ENCODE results near the gene HES3. TPM values are rescaled to one million over a fixed set of nuclear protein-coding genes. Genes with fewer than 3 reads are reported as not detected.

Gene HES3
- total and polyA plus RNA-seq, 3 donors from 2014 or later, result not detected

DNA sequence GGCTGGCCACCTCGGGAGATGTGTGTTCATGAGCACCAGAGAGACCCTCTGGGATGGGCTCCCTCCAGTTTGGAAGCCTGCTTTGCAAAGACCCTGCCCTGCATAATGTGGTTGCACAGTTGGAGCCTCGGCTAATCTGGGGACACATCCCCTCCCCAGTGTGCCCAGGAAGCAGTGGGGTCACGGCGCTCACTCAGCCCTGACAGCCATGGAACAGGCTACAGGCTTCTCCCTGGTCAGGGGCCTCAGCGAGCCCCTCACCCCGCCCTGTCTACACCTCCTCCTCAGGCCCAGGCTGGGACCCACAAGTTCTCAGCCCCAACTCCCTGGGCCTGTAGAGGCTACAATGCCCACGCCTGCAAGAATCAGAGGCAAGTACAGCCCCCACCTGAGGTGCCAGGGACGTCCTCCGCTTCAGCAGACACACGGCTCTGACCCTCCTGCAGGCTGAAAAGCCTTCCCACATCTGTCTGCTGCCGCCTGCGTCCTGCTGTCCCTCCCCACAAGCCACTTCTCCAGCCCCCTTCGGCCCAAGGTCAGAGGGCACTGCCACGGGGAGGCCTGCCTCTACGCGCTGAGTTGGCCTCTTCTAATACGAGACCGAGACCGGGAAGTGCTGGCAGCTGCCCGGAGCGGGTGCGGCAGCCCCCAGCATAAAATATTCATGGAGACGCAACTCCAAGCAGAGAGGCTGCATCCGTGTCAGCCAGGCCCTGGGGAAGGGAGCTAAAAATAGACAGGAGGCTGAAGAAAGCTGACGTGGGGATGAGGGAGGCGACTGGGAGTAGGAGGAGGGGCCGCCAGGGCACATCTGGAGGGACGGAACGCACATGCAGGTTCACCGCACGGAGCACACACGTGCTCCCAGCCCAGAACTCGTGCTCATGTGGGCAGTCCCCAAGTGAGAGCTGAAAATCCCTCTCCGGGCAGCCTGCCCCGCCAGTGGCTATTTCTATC lies 32.1 kb downstream of the HES3 start:
- TF ChIP-seq POLR2A (IDR thresholded peaks at IDR 0.05), result no peak
- TF ChIP-seq, protein P1, sequence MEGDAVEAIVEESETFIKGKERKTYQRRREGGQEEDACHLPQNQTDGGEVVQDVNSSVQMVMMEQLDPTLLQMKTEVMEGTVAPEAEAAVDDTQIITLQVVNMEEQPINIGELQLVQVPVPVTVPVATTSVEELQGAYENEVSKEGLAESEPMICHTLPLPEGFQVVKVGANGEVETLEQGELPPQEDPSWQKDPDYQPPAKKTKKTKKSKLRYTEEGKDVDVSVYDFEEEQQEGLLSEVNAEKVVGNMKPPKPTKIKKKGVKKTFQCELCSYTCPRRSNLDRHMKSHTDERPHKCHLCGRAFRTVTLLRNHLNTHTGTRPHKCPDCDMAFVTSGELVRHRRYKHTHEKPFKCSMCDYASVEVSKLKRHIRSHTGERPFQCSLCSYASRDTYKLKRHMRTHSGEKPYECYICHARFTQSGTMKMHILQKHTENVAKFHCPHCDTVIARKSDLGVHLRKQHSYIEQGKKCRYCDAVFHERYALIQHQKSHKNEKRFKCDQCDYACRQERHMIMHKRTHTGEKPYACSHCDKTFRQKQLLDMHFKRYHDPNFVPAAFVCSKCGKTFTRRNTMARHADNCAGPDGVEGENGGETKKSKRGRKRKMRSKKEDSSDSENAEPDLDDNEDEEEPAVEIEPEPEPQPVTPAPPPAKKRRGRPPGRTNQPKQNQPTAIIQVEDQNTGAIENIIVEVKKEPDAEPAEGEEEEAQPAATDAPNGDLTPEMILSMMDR (IDR thresholded peaks at IDR 0.05), result no peak
- Histone ChIP-seq H3K27ac (peak overlapping the region; percentile 18 to 76), H3K27me3 (no peaks in the 10 kb centered on the region), H3K9me3 (no peaks in the 10 kb centered on the region), H3K36me3 (ENCODE audit: low read depth, missing control alignments) (no peaks in the 10 kb centered on the region), H3K4me3 (no peak overlapping the region), H3K4me1 (peaks cover 15% of the 10 kb centered on the region)
- intact Hi-C loops (cut with DNase I; ENCODE audit: low total_unique reads), result no loop called here
- DNase-seq, result peak; percentile 78
- 34 to 79% methylated on average over 24 to 35 of the region's 35 CpGs for WGBS, 2 donors

DNA sequence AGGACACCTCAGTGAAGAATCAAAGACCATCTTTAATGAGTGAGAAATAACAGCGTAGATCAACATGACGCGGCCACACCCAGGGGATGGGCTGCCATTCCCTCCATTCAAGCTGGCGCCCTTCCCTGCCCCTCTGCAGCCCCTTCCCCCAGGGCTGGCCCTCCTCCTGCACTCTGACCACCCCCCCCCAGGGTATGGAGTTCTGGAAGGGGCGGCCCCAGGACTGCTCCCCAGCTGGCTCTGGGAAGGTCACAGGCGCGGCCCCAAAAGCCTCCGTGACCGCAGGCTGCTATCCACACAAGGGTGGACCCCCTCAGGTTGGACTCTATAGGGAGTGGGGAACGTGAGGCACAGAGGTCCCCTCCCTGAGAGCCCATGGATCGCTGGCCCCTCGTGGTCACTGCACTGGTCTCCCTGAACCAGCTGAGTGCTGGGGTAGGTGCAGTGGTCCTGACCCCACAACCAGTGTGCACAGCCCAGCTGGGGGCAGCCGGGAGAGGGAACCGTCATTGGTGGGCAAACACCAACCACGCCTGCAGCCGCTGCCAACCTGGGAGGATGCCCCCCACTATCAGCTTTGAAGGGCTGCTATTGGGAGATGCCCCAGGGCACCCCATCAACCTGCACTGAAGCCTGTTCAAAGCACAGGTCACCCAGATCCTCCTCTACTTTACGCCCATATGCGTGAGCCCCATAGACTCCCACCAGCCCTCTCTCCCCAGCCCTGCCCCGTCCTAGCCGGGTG lies 33.0 kb downstream of the HES3 start:
- Histone ChIP-seq H3K9me3 (no peaks in the 10 kb centered on the region), H3K4me3 (no peak overlapping the region), H3K4me1 (peaks cover 15% of the 10 kb centered on the region), H3K27ac (no peak overlapping the region), H3K27me3 (no peaks in the 10 kb centered on the region), H3K36me3 (ENCODE audit: low read depth, missing control alignments) (no peaks in the 10 kb centered on the region)
- TF ChIP-seq POLR2A (IDR thresholded peaks at IDR 0.05), result no peak
- TF ChIP-seq, protein P1 (IDR thresholded peaks at IDR 0.05), result no peak
- DNase-seq, result no peak
- intact Hi-C loops (cut with DNase I; ENCODE audit: low total_unique reads), result no loop called here
- 92 to 93% methylated on average over 8 to 20 of the region's 20 CpGs for WGBS, 2 donors

DNA sequence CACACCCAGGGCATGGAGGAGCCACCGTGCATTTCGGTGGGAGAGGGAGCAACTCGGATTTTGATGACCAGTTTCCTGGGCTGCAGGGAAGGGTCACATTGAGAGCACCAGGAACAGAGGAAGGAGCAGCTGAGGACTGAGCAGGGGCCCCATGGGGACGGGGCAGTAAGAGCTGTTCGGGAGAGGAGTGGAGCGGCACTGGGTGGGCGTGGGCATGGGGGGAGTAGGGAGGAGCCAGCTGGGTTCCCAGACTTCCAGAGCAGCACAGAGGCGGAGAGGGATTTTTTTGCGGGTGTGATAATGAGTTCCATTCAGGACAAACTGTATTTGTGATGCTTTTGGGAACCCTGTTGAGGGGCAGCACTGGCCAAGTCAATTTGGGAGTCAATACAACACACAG lies 34.3 kb downstream of the HES3 start:
- Histone ChIP-seq H3K27ac (no peak overlapping the region), H3K27me3 (no peaks in the 10 kb centered on the region), H3K9me3 (no peaks in the 10 kb centered on the region), H3K4me1 (peaks cover 15% of the 10 kb centered on the region), H3K4me3 (no peak overlapping the region), H3K36me3 (ENCODE audit: low read depth, missing control alignments) (no peaks in the 10 kb centered on the region)
- no peak for DNase-seq
- TF ChIP-seq, protein P1 (IDR thresholded peaks at IDR 0.05), result no peak
- no peak for TF ChIP-seq POLR2A (IDR thresholded peaks at IDR 0.05)
- intact Hi-C loops (cut with DNase I; ENCODE audit: low total_unique reads), result no loop called here
- WGBS, 2 donors, result 83 to 87% methylated on average over 9 of the region's 9 CpGs

DNA sequence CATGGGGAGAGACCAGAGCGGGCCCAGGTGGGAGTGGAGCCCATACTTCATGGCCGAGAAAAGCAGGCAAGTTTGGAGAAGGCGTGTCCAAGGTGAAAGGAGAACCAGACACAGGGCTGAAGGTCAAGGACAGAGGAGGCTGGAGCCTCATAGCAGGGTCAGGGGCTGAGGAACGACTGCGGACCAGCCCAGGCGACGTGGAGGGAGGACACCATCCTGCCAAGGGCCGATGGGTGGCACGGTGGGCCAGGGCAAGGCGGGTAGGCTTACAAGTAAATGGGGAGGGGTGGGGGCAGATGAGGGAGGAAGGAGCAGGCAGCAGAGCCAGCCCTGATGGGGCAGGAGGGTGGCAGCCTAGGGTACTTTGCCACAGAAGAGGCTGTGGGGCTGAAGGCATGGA lies 35.1 kb downstream of the HES3 start:
- Histone ChIP-seq H3K27ac (no peak overlapping the region), H3K27me3 (no peaks in the 10 kb centered on the region), H3K4me3 (no peak overlapping the region), H3K9me3 (no peaks in the 10 kb centered on the region), H3K4me1 (peaks cover 15% of the 10 kb centered on the region), H3K36me3 (ENCODE audit: low read depth, missing control alignments) (no peaks in the 10 kb centered on the region)
- intact Hi-C loops (cut with DNase I; ENCODE audit: low total_unique reads), result no loop called here
- TF ChIP-seq, protein P1 (IDR thresholded peaks at IDR 0.05), result no peak
- TF ChIP-seq POLR2A (IDR thresholded peaks at IDR 0.05), result no peak
- no peak for DNase-seq
- WGBS, 2 donors, result 88 to 91% methylated on average over 10 of the region's 10 CpGs

Measured in testis (tissue), 3 donors.